HG02610 (cell line): ENCODE results near the gene CYP2W1.
"Not testable (repeated sequence)": the region's sequence is repeated elsewhere in the genome, so short reads cannot be mapped to it uniquely, and the experiment has no call there.

ENCODE experiments used
- ATAC-seq: cut with Tn5 transposase; IDR thresholded peaks from one replicate; pipeline ENCODE4 v1.9.1; 2021; ENCODE audit warnings: mild to moderate bottlenecking, moderate library complexity; ENCODE audit not compliant: unreplicated experiment

CYP2W1 gene

GRCh38 chr7:951881-952547 lies 31.0 kb upstream of the CYP2W1 start:
- no peak for ATAC-seq

- no peak for ATAC-seq
Measured at GRCh38 chr7:952548-953441, 30.2 kb upstream of the CYP2W1 start.

GRCh38 chr7:953547-954327 lies 29.2 kb upstream of the CYP2W1 start:
- peak; percentile 13 for ATAC-seq

GRCh38 chr7:954330-955238 lies 28.4 kb upstream of the CYP2W1 start, which contains the start of gene ADAP1:
ADAP1 (minus strand) TSS chr7:954680; CDS start chr7:954477, 203 bp downstream.
- peak; percentile 35 for ATAC-seq

- no peak for ATAC-seq
Measured at GRCh38 chr7:956031-956430, 26.9 kb upstream of the CYP2W1 start.

- ATAC-seq, result no peak
Measured at GRCh38 chr7:957418-958220, 25.4 kb upstream of the CYP2W1 start.

- ATAC-seq, result no peak
Measured at GRCh38 chr7:958221-959200, 24.5 kb upstream of the CYP2W1 start.

- ATAC-seq, result no peak
Measured at GRCh38 chr7:959271-959670, 23.7 kb upstream of the CYP2W1 start.

GRCh38 chr7:959740-960139 lies 23.2 kb upstream of the CYP2W1 start:
- ATAC-seq, result not testable (repeated sequence)

GRCh38 chr7:960269-960871 lies 22.6 kb upstream of the CYP2W1 start:
- no peak for ATAC-seq

GRCh38 chr7:960972-961371 lies 22.0 kb upstream of the CYP2W1 start:
- ATAC-seq, result not testable (repeated sequence)

GRCh38 chr7:961546-962400 lies 21.2 kb upstream of the CYP2W1 start:
- ATAC-seq, result no peak

- no peak for ATAC-seq
Measured at GRCh38 chr7:962401-963081, 20.4 kb upstream of the CYP2W1 start.

GRCh38 chr7:963236-964078 lies 19.5 kb upstream of the CYP2W1 start:
- no peak for ATAC-seq

GRCh38 chr7:964401-965231 lies 18.4 kb upstream of the CYP2W1 start:
- peak; percentile 27 for ATAC-seq
